ENCODE data around the gene PPP1R1C.

GRCh38 chr2:182069416-182069815 is 83.8 kb downstream of the PPP1R1C start:
- TF ChIP-seq CTCF (IDR thresholded peaks at IDR 0.05) (no peak), POLR2A (IDR thresholded peaks at IDR 0.05) (no peak)
